Esophagus squamous epithelium (tissue), 4 donors: ENCODE results near the gene TSGA10.

Source experiments
- POLR2A ChIP-seq, 4 donors: fragments of 450-650 bp; IDR thresholded peaks; one replicate each; pipeline ENCODE4 v1.6.1; 2017; ENCODE audit warnings: antibody characterized with exemption in 4 of 4, mild to moderate bottlenecking in 4 of 4, moderate library complexity in 3 of 4
- TF ChIP-seq, protein P1 (sequence below), 6 experiments: fragments of 450-650 bp in 4 of 6; fragments of 200-600 bp in 2 of 6; sonication (generic) in 2 of 6; IDR thresholded peaks; one replicate each; pipeline ENCODE4 v1.5.1; 2016 to 2019; ENCODE audit warnings: antibody characterized with exemption in 6 of 6, mild to moderate bottlenecking in 4 of 6, moderate library complexity in 4 of 6

DNA sequence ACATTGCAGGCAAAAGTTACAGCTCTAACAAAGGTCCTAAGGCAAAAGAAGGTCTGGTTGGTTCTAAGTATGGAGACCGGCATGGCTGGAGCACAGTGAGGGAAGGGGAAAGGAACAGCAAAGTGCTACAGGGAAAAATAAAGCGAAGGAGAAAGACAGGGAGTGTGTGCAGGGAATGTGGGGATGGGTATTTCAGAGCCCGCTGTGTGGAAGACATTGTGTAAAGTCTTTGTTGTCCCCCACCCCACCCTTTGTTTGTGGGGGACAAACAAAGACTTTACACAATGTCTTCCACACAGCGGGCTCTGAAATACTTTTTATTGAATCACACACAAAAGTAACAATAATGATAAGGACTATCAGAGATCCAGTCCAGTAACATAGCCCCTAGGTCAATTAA, 42.1 kb downstream of the TSGA10 start:
- TF ChIP-seq, protein P1, sequence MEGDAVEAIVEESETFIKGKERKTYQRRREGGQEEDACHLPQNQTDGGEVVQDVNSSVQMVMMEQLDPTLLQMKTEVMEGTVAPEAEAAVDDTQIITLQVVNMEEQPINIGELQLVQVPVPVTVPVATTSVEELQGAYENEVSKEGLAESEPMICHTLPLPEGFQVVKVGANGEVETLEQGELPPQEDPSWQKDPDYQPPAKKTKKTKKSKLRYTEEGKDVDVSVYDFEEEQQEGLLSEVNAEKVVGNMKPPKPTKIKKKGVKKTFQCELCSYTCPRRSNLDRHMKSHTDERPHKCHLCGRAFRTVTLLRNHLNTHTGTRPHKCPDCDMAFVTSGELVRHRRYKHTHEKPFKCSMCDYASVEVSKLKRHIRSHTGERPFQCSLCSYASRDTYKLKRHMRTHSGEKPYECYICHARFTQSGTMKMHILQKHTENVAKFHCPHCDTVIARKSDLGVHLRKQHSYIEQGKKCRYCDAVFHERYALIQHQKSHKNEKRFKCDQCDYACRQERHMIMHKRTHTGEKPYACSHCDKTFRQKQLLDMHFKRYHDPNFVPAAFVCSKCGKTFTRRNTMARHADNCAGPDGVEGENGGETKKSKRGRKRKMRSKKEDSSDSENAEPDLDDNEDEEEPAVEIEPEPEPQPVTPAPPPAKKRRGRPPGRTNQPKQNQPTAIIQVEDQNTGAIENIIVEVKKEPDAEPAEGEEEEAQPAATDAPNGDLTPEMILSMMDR (IDR thresholded peaks at IDR 0.05), result no peak
- no peak for TF ChIP-seq POLR2A (IDR thresholded peaks at IDR 0.05)
